Measurements from ENCODE around the gene VIM.

VIM gene

GRCh38 chr10:17228091-17229015, at the start of gene VIM:
TSS of gene VIM (plus strand) at chr10:17228241. CDS start at chr10:17229423, 1,182 bp downstream.
- no peak for DNase-seq (ENCODE audit: low read depth, low spot score)

- no peak for DNase-seq (ENCODE audit: low read depth, low spot score)
Measured at GRCh38 chr10:17179002-17179401, 49.0 kb upstream of the VIM start.

GRCh38 chr10:17181110-17181509, 46.9 kb upstream of the VIM start:
- no peak for DNase-seq (ENCODE audit: low read depth, low spot score)

DNA sequence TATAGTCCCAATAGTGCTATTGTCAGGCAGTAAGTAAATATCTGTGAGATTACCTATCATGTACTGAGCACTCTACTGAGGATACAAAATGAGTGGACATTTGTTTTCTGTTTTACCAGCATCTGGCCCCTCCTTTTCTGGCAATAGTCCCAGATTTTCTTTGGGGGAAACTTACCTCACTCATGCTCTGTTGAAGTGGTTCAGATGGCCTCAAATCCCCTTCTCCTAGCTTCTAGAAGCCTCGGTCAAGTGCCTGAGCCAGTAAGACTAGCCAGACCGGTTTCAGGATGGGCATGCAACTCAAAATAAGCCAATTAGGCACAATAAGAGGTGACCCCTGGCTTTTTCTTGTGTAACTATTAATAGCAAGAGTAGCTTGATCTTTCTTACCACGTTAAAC, 46.3 kb upstream of the VIM start:
- DNase-seq (ENCODE audit: low read depth, low spot score), result no peak

DNA sequence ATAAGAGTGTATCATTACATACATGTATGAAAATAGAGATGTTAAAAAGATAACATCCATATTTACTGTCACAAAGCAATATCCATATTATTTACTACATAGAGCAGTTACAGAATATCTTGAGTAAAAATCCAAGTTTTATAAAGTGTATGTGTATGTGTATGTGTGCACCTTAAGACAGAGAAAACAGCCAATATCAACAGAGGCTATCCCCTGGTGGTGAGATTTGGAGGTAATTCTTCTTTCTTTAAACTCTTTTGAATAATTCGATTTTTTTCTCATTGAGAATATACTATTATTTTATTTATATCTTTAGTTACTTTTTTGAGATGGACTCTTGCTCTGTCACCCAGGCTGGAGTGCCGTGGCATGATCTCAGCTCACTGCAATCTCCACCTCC, 44.9 kb upstream of the VIM start:
- no peak for DNase-seq (ENCODE audit: low read depth, low spot score)

DNA sequence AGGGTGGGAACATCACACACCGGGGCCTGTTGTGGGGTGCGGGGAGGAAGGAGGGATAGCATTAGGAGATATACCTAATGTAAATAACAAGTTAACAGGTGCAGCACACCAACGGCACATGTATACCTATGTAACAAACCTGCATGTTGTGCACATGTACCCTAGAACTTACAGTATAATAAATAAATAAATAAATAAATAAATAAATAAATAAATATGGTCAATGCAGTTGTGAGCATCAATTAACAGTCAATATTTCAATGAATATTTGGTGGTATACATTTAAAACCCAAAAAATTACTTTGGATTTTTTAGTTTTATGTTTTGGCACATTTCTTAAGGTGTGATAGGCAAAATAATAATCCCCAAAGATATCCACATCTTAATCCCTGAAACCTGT, 42.2 kb upstream of the VIM start:
- DNase-seq (ENCODE audit: low read depth, low spot score), result no peak

GRCh38 chr10:17188644-17189172, 39.3 kb upstream of the VIM start:
- no peak for DNase-seq (ENCODE audit: low read depth, low spot score)

DNA sequence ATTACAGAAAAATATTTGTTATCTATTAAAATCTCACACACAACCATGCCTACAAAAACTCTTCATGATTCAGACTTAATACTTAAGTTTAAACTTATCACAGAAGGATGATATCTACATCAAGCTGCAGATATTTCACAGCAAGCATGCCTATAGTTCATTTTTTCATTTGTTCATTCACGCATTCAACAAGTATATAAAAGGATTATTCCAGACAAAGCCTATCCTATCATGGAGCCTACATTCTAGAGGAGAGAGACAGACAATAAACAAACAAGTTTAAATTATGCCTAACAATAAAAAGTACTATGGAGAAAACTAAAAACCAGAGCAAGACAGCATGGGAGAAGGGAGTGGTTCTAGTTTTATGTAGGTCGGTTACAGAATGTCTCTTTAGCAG, 37.4 kb upstream of the VIM start:
- no peak for DNase-seq (ENCODE audit: low read depth, low spot score)

GRCh38 chr10:17195083-17195482, 33.0 kb upstream of the VIM start:
- no peak for DNase-seq (ENCODE audit: low read depth, low spot score)

- DNase-seq (ENCODE audit: low read depth, low spot score), result no peak
Measured at GRCh38 chr10:17196045-17196444, 32.0 kb upstream of the VIM start.

GRCh38 chr10:17196573-17196972, 31.5 kb upstream of the VIM start:
- DNase-seq (ENCODE audit: low read depth, low spot score), result no peak

GRCh38 chr10:17199351-17199804, 28.7 kb upstream of the VIM start:
- DNase-seq (ENCODE audit: low read depth, low spot score), result no peak

DNA sequence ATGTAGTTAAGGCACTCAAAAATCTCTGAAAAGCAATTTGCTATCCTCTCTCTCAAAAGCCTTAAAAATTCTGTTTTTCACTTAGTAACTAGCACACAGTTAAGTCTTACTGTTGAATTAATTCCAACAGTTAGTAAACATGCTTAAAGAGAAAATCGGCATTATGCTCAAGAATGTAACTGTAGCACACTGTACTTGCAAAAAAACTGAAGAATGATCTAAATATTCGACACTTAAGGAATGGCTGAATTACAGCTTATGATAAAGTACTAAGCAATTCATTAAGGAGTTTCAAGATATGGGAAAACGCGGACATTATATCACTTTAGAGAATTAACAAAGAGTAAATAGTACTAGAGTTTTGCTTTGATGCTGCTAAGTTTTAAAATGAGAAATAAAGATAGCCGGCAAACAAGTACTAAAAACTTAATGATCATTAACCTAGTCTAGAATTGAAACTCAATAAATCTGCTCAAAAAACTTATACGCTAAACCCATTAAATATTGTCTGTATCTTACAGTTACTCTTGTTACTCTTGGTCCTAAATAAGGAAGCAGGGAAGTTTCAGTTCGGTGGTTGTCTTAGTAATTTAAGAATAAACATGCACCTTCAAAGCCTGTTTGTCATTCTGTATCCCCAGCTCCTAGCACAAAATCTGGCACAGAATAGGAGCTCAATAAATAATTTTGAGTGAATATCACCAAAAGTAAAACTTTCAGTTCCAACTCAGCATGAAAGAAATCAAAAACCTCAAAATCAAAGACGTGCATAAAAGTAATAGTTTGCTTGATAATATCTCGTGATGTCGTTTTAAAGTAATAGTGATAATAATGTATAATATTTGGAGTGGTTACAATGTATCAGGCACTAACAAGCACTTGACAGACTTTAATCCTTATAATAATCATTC, 27.8 kb upstream of the VIM start:
- no peak for DNase-seq (ENCODE audit: low read depth, low spot score)

DNA sequence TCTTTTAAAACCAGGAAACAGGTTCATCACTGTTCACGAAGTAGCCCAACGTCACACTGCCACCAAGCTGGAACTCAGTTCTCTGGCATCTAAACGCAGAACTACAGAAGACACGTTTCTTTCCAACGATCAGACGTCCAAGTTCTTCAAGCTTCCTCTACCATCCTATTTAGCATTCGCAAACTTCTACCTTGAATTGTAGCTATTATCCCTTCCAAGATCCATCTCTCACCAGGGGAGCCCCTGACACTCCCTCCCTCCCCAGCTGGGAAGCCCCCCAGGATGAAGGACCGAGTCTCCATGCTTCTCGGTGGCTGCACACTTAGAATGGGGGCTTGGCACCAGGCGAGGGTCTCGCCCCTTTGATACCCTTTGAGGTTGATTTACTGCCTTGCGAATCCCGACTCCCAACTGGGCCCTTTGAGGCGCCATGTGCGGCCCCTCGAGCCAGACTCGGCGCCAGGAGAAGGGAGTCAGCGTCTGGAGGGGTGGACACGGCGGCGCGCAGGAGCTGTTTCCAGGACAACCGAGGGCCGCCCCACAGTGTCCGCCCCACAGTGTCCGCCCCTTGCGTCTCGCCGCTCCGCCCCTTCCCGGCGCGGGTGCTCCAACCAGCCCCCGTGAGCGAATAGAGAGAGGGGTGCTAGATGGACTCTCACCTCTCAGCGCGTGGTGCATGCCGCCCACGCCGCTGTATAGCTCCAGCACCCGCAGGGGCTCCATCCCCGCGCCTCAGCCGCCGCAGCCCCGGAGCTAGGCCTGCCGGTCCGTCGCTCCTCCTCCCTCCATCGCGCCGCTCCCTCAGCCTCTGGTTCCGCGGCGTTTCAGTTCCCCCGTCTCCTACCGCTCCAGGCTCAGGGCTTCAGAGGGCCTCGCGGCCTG, 26.9 kb upstream of the VIM start, which contains the start of gene TRDMT1:
Gene TRDMT1 (minus strand): TSS at position 761 of the 882 bp plus-strand sequence. CDS start 38 bp downstream, at position 723.
- DNase-seq (ENCODE audit: low read depth, low spot score), result peak; percentile 48

DNA sequence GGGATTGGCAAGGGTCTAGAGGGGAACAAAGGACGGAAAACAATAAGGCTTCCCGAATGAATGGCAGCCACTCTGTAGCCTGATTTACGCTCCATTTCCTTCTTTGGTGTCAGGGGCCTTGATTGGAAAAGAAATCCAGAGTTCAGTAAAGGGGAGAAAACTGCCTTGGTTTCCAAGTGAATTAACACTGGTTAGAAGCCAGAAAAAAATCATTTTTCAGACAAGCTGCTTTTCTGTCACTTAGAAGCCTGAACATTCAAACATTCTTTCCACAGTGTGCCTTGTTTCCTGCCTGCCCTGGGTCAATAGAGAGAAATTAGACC, 26.3 kb upstream of the VIM start:
- DNase-seq (ENCODE audit: low read depth, low spot score), result no peak

- DNase-seq (ENCODE audit: low read depth, low spot score), result no peak
Measured at GRCh38 chr10:17202506-17202905, 25.5 kb upstream of the VIM start.

DNA sequence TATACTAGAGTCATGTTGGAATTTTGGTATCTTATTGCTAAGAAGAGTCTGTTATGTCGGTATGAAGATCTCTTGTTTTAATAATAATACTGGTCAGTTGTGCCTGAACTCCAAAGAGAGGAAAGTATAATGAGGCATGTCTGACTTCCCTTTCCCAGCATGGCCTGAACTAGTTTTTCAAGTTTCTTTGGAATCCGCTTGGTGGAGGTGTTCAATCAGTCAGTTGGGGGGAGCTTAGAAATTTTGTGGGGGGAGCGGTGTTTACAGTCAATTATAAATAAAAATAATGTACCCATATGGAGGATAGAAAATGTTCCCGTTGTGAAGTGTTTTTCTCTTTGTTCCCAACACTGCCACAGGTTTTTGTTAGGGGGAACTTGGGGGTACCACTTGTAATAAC, 25.0 kb upstream of the VIM start:
- no peak for DNase-seq (ENCODE audit: low read depth, low spot score)

GRCh38 chr10:17203416-17203815, 24.6 kb upstream of the VIM start:
- DNase-seq (ENCODE audit: low read depth, low spot score), result no peak

GRCh38 chr10:17206210-17206709, 21.8 kb upstream of the VIM start:
- DNase-seq (ENCODE audit: low read depth, low spot score), result no peak

DNA sequence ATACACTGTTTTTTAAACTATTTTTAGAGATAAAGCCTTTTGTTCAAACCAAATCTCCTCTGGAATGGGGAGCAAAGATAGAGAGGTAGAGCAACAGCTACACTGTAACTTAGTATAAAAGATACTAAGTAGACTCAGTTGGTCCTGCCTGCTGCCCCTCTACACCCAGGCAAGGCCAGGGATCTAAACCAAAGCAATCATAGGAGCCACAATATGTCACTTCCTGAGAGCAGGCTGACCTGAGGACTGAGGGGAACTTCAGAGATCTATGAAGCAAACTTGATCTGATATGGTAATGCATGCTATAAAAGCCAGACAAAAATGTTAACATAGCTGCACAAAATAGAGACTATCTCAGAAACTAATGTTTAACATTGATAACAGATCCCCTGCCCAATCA, 19.6 kb upstream of the VIM start:
- DNase-seq (ENCODE audit: low read depth, low spot score), result no peak

DNA sequence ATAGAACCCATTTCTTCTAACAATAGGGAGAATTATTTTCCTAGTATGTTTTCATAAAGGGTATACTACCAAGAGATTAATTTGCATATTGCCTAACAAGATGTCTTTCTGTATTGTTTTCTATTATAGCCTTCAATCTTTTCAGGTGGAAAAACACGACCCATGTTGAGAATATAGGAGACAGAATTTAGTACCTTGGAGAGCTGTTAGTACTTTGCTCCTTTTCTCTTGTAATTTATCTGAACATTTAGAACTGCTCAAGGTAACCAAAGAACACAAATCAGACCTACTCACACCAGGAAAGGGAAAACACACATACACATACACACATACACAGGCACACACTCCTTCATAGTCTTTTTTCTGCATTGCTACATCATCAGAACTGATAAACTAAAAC, 18.7 kb upstream of the VIM start:
- DNase-seq (ENCODE audit: low read depth, low spot score), result no peak
